Measurements from ENCODE around the gene ICAM2.

DNA sequence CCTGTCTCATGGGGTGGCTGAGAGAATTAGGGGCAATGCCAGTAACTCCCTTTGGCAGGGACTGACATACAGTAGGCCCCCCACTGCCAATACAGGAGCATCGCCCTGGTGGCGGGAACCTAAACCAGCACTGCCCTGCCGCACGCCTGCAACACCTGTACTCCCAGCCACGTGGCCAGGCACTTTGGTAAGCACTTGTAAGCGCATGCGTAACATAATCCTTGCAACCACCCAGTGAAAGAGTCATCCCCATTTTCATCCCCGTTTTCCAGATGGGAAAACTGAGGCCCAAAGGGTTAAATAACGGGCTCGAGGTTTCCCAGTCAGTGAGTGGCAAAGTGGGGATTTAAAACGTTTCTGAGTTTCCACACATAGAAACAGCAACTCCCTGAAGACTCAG, 65.2 kb downstream of the ICAM2 start:
- TF ChIP-seq, protein P1, sequence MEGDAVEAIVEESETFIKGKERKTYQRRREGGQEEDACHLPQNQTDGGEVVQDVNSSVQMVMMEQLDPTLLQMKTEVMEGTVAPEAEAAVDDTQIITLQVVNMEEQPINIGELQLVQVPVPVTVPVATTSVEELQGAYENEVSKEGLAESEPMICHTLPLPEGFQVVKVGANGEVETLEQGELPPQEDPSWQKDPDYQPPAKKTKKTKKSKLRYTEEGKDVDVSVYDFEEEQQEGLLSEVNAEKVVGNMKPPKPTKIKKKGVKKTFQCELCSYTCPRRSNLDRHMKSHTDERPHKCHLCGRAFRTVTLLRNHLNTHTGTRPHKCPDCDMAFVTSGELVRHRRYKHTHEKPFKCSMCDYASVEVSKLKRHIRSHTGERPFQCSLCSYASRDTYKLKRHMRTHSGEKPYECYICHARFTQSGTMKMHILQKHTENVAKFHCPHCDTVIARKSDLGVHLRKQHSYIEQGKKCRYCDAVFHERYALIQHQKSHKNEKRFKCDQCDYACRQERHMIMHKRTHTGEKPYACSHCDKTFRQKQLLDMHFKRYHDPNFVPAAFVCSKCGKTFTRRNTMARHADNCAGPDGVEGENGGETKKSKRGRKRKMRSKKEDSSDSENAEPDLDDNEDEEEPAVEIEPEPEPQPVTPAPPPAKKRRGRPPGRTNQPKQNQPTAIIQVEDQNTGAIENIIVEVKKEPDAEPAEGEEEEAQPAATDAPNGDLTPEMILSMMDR (IDR thresholded peaks at IDR 0.05): no peak
- TF ChIP-seq POLR2AphosphoS5 (IDR thresholded peaks at IDR 0.05; ENCODE audit: insufficient read depth in 1 of 2, low read depth in 1 of 2): no peak
- TF ChIP-seq POLR2A (IDR thresholded peaks at IDR 0.05): no peak

Measured in vagina (tissue), 2 donors.